GM20431 (cell line): Measurements from ENCODE around the gene GPC6.

ENCODE experiments used
- in situ Hi-C: fragments of 300-500 bp; cut with MseI, MboI; formaldehyde crosslinking; loops from one replicate; pipeline ENCODE4 v1.15.0; 2020; ENCODE audit warnings: low sequenced_read_pairs; ENCODE audit not compliant: unreplicated experiment

The GPC6 gene

GRCh38 chr13:93228643-93228937, 2.0 kb downstream of the GPC6 start:
- in situ Hi-C loops, result no loop called here

- in situ Hi-C loops, result no loop called here
Observed at GRCh38 chr13:93230261-93230855, 3.8 kb downstream of the GPC6 start.

GRCh38 chr13:93231867-93232266, 5.3 kb downstream of the GPC6 start:
- in situ Hi-C loops, result no loop called here

GRCh38 chr13:93233997-93234416, 7.4 kb downstream of the GPC6 start:
- in situ Hi-C loops, result no loop called here

GRCh38 chr13:93234459-93234858, 7.9 kb downstream of the GPC6 start:
- in situ Hi-C loops, result no loop called here

GRCh38 chr13:93235258-93236015, 8.8 kb downstream of the GPC6 start:
- in situ Hi-C loops, result no loop called here

- in situ Hi-C loops, result no loop called here
Observed at GRCh38 chr13:93238711-93239110, 12.1 kb downstream of the GPC6 start.

GRCh38 chr13:93243375-93244063, 16.9 kb downstream of the GPC6 start:
- in situ Hi-C loops, result no loop called here

GRCh38 chr13:93244141-93244917, 17.7 kb downstream of the GPC6 start:
- in situ Hi-C loops, result no loop called here

- in situ Hi-C loops, result no loop called here
Observed at GRCh38 chr13:93244918-93245280, 18.3 kb downstream of the GPC6 start.

- in situ Hi-C loops, result no loop called here
Observed at GRCh38 chr13:93246069-93246468, 19.5 kb downstream of the GPC6 start.

GRCh38 chr13:93248627-93249047, 22.0 kb downstream of the GPC6 start:
- in situ Hi-C loops, result no loop called here

GRCh38 chr13:93249364-93250306, 23.0 kb downstream of the GPC6 start:
- in situ Hi-C loops, result no loop called here

GRCh38 chr13:93254775-93255174, 28.2 kb downstream of the GPC6 start:
- in situ Hi-C loops, result no loop called here

- in situ Hi-C loops, result no loop called here
Observed at GRCh38 chr13:93256998-93257397, 30.4 kb downstream of the GPC6 start.

- in situ Hi-C loops, result no loop called here
Observed at GRCh38 chr13:93259527-93260080, 33.0 kb downstream of the GPC6 start.

- in situ Hi-C loops, result no loop called here
Observed at GRCh38 chr13:93260591-93260990, 34.0 kb downstream of the GPC6 start.

GRCh38 chr13:93262729-93263345, 36.2 kb downstream of the GPC6 start:
- in situ Hi-C loops, result no loop called here

- in situ Hi-C loops, result no loop called here
Observed at GRCh38 chr13:93264876-93265275, 38.3 kb downstream of the GPC6 start.
